Measurements from ENCODE around the gene HOXB9. TPM values are rescaled to one million over a fixed set of nuclear protein-coding genes. Genes with fewer than 3 reads are reported as not detected.

The HOXB9 gene
- total and polyA plus RNA-seq, 2 of the 13 experiments (the other 11 are each of a cell fraction or from before 2014, with no cell fraction given), result not detected

DNA sequence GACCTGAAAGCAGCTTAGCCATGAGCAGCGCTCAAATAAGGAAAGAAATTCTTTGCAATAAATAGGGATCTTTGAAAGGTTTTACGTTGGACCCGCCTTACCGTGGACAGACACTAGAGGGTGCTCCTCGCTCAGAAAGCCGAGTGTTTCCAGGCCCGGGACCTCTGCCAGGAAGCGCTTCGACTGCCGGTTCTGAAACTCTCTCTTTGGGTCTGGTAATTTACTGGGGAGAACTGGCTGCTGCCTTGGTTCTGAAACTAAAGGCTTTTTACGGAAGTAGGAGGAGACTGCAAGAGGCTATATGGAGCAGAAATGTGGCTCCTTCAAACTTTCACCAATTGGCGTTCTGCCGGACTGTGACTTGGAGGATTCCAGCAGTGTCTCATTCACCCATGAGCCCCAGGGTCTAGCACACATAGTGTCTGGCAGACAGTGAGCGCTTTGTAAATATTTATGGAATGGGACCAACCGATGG, 45.6 kb upstream of the HOXB9 start (continued):
- TF ChIP-seq, protein P1, sequence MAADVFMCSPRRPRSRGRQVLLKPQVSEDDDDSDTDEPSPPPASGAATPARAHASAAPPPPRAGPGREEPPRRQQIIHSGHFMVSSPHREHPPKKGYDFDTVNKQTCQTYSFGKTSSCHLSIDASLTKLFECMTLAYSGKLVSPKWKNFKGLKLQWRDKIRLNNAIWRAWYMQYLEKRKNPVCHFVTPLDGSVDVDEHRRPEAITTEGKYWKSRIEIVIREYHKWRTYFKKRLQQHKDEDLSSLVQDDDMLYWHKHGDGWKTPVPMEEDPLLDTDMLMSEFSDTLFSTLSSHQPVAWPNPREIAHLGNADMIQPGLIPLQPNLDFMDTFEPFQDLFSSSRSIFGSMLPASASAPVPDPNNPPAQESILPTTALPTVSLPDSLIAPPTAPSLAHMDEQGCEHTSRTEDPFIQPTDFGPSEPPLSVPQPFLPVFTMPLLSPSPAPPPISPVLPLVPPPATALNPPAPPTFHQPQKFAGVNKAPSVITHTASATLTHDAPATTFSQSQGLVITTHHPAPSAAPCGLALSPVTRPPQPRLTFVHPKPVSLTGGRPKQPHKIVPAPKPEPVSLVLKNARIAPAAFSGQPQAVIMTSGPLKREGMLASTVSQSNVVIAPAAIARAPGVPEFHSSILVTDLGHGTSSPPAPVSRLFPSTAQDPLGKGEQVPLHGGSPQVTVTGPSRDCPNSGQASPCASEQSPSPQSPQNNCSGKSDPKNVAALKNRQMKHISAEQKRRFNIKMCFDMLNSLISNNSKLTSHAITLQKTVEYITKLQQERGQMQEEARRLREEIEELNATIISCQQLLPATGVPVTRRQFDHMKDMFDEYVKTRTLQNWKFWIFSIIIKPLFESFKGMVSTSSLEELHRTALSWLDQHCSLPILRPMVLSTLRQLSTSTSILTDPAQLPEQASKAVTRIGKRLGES (CRISPR knock-in tag; IDR thresholded peaks at IDR 0.05; ENCODE audit: borderline replicate concordance), result no peak
- TF ChIP-seq SP5 (CRISPR knock-in tag; IDR thresholded peaks at IDR 0.05; ENCODE audit: borderline replicate concordance, low read depth) (no peak), KDM2A (CRISPR knock-in tag; IDR thresholded peaks at IDR 0.05; ENCODE audit: borderline replicate concordance, low read depth) (0 out of 2 replicates have a peak, but pooled peaks have one; percentile 54), ZNF263 (CRISPR knock-in tag; IDR thresholded peaks at IDR 0.05) (0 out of 2 replicates have a peak, but pooled peaks have one; percentile 18), ZNF572 (CRISPR knock-in tag; IDR thresholded peaks at IDR 0.05) (no peak), KLF9 (CRISPR knock-in tag; IDR thresholded peaks at IDR 0.05; ENCODE audit: low read depth) (no peak), ZBTB8A (CRISPR knock-in tag; IDR thresholded peaks at IDR 0.05; ENCODE audit: borderline replicate concordance, low read depth) (no peak), ERF (CRISPR knock-in tag; IDR thresholded peaks at IDR 0.05) (0 out of 2 replicates have a peak, but pooled peaks have one; percentile 21), MEIS1 (CRISPR knock-in tag; IDR thresholded peaks at IDR 0.05; ENCODE audit: borderline replicate concordance) (0 out of 2 replicates have a peak, but pooled peaks have one; percentile 30), ZNF75D (CRISPR knock-in tag; IDR thresholded peaks at IDR 0.05; ENCODE audit: borderline replicate concordance) (no peak), KLF16 (CRISPR knock-in tag; IDR thresholded peaks at IDR 0.05) (peak in 1 of 2 experiments; percentile 36; a peak in 1 of 4 replicates), HIVEP1 (CRISPR knock-in tag; IDR thresholded peaks at IDR 0.05) (no peak), ZNF232 (CRISPR knock-in tag; IDR thresholded peaks at IDR 0.05; ENCODE audit: borderline replicate concordance) (0 out of 2 replicates have a peak, but pooled peaks have one; percentile 47), ZNF383 (CRISPR knock-in tag; IDR thresholded peaks at IDR 0.05; ENCODE audit: borderline replicate concordance) (0 out of 2 replicates have a peak, but pooled peaks have one; percentile 61), STAG1 (CRISPR knock-in tag; IDR thresholded peaks at IDR 0.05) (peak; percentile 91)
- TF ChIP-seq, protein P2, sequence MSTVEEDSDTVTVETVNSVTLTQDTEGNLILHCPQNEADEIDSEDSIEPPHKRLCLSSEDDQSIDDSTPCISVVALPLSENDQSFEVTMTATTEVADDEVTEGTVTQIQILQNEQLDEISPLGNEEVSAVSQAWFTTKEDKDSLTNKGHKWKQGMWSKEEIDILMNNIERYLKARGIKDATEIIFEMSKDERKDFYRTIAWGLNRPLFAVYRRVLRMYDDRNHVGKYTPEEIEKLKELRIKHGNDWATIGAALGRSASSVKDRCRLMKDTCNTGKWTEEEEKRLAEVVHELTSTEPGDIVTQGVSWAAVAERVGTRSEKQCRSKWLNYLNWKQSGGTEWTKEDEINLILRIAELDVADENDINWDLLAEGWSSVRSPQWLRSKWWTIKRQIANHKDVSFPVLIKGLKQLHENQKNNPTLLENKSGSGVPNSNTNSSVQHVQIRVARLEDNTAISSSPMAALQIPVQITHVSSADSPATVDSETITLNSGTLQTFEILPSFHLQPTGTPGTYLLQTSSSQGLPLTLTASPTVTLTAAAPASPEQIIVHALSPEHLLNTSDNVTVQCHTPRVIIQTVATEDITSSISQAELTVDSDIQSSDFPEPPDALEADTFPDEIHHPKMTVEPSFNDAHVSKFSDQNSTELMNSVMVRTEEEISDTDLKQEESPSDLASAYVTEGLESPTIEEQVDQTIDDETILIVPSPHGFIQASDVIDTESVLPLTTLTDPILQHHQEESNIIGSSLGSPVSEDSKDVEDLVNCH (CRISPR knock-in tag; IDR thresholded peaks at IDR 0.05), result 0 out of 2 replicates have a peak, but pooled peaks have one; percentile 60
- TF ChIP-seq, protein P3, sequence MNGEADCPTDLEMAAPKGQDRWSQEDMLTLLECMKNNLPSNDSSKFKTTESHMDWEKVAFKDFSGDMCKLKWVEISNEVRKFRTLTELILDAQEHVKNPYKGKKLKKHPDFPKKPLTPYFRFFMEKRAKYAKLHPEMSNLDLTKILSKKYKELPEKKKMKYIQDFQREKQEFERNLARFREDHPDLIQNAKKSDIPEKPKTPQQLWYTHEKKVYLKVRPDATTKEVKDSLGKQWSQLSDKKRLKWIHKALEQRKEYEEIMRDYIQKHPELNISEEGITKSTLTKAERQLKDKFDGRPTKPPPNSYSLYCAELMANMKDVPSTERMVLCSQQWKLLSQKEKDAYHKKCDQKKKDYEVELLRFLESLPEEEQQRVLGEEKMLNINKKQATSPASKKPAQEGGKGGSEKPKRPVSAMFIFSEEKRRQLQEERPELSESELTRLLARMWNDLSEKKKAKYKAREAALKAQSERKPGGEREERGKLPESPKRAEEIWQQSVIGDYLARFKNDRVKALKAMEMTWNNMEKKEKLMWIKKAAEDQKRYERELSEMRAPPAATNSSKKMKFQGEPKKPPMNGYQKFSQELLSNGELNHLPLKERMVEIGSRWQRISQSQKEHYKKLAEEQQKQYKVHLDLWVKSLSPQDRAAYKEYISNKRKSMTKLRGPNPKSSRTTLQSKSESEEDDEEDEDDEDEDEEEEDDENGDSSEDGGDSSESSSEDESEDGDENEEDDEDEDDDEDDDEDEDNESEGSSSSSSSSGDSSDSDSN (CRISPR knock-in tag; IDR thresholded peaks at IDR 0.05), result no peak
- TF ChIP-seq, protein P4, sequence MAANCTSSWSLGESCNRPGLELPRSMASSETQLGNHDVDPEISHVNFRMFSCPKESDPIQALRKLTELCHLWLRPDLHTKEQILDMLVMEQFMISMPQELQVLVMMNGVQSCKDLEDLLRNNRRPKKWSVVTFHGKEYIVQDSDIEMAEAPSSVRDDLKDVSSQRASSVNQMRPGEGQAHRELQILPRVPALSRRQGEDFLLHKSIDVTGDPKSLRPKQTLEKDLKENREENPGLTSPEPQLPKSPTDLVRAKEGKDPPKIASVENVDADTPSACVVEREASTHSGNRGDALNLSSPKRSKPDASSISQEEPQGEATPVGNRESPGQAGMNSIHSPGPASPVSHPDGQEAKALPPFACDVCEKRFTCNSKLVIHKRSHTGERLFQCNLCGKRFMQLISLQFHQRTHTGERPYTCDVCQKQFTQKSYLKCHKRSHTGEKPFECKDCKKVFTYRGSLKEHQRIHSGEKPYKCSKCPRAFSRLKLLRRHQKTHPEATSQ (CRISPR knock-in tag; IDR thresholded peaks at IDR 0.05; ENCODE audit: borderline replicate concordance), result no peak
- TF ChIP-seq, protein P5, sequence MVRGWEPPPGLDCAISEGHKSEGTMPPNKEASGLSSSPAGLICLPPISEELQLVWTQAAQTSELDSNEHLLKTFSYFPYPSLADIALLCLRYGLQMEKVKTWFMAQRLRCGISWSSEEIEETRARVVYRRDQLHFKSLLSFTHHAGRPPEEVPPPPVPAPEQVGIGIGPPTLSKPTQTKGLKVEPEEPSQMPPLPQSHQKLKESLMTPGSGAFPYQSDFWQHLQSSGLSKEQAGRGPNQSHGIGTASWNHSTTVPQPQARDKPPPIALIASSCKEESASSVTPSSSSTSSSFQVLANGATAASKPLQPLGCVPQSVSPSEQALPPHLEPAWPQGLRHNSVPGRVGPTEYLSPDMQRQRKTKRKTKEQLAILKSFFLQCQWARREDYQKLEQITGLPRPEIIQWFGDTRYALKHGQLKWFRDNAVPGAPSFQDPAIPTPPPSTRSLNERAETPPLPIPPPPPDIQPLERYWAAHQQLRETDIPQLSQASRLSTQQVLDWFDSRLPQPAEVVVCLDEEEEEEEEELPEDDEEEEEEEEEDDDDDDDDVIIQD (CRISPR knock-in tag; IDR thresholded peaks at IDR 0.05; ENCODE audit: low read depth), result no peak

Data from HepG2 (cell line).